NCI-H2107 treated with DMSO at 0.1 percent for 48 hours (cell line): ENCODE data around the gene BOK.
"Not testable (repeated sequence)": the region's sequence is repeated elsewhere in the genome, so short reads cannot be mapped to it uniquely, and the experiment has no call there.

Source experiments
- DNase-seq: peaks from one replicate; lab custom pipeline; 2025; ENCODE audit not compliant: unreplicated experiment; lab: John Stamatoyannopoulos, UW

BOK gene

DNA sequence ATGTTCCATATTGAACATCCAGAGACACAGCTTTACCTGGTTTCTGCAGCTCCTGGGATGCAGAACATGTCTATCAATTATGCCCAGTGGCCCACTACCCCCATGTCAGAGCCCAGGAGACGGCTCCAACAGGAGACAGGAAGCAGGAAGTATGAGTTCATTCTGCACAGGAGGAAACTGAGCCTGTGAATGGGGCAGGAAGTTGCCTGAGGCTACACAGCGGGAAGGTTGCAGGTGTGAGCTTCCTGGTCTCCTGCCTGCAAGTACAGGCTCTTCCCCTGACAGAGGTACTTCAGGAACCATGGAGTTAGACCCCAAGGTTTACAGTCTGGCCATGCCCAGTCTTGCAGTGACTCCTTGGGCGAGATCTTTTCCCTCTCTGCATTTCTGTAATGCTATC lies 2.8 kb upstream of the BOK start:
- DNase-seq: no peak

DNA sequence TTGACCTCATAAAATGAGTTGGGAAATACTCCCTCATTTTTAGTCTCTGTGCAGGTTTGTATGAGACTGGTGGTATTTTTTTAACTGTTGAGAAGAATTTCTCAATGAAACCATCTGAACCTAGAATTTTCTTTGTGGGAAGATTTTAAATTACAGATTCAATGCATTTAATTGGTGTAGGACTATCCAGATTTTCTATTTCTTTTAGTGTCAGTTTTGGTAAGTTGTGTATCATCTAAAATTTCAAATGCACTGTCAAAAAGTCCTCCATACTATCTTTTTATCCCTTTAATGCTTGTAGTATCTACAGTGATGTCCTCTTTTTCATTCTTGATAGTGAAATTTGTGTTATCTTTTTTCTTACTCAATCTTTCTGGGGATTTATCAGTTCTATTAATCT lies 1.8 kb upstream of the BOK start:
- no peak for DNase-seq

DNA sequence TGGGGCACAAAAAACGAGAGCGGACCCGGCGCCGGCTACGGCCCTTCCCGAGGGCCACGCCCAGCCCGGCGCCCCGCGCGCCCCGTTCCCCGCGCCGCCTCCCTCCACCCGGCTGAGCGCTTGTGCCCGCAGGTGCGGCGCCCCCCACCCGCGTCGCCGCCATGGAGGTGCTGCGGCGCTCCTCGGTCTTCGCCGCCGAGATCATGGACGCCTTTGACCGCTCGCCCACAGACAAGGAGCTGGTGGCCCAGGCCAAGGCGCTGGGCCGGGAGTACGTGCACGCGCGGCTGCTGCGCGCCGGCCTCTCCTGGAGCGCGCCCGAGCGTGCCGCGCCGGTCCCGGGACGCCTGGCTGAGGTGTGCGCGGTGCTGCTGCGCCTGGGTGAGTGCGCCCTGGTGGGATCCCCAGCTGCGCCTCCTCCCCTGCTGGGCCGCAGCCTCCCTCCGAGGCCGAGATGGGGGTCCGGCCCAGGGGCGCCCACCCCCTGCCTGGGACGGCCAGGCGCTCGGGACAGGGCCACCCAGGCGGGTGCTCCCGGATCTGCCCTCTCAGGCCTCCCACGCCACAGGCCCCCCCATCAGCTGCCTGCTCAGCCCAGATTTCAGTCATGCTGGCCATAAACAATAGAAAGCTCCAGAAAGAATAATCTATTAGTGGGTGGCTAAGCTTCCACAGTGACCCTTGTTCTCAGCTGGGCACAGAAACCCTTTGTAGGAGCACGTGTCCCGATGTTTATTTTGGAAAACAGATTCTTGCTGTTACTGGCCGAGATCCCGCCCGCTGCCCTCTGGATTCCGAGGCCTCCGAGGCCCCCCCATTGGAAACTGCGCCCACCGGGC lies 997 bp downstream of the BOK start:
- no peak for DNase-seq

DNA sequence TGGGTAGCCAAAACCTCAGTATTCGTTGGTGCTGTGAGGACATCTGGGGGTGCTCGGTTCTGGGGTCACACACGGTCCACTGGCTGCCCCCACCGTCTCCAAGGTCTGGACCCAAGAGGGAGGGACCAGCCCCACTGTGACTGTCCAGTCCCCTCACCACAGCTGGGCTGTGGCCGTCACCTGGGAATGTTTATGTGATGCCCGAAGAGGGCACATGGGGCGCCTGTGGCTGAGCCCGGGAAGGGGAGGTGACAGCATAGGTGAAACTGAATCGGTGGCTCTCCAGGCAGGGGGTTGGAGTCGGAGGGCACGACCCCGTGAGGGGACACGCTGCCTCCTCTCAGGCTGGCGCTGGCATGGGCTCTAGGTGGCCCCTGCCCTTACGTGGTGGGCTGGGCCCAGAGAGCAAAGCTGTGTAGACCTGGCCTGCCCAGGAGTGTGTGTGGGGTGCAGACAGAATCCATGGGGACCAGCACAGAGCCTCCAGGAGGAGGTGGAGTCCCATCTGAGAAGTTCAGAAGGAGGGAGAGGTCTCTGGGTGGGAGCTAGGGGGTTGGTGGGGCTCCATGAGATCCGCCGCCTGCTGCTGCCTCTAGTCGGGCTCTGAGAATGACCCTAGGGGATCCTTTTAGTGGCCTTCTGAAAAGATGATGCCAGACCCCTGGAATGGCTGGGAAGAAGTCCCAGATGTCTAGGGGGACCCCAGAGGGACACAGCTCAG lies 1.8 kb downstream of the BOK start:
- no peak for DNase-seq

DNA sequence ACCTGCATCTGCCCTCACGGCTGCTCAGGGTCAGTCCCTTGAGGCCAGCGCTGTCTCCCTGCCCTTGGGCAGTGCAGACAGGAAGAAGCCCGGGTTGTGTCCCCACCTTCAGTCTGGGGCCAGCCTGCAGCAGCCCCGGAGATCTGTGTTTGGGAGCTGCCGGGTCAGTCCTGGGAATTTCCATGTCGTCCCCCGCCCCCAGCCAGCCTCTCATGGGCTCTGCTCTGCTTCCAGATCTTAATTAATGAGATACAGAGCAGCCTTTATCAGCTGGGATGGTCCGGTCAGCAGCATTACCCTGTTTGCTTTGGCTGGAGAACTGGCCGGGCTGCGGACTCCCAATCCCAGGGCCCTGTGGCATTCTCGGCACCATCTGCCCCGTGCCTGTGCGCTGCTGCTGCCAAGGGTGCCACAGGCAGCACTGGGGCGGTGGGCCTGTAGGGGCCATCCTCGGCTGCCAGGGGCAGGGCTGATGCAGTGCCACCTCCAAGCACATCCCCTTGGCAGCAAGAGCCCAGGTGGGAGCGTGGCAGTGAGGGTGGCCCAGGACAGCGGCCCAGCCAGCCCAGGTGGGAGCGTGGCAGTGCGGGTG lies 2.4 kb downstream of the BOK start:
- DNase-seq: no peak

DNA sequence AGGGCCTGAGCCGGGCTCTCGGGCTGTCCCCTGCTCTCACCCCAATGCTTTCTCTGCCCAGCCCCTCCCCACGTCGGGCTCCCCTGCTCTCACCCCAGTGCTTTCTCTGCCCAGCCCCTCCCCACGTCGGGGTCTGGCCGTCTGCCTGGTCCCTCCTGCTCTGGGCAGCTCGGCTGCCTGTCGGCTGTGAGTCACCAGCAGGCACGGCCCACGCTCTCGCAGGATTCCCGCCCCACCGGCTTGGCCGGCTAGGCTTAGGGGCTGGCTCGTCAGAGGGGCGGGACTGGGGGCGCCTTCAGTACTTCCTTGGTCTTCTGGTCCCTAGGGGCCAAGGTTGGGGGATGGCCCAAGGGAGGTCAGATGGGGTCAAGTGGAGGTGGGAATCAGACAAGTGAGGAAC lies 3.3 kb downstream of the BOK start:
- no peak for DNase-seq

DNA sequence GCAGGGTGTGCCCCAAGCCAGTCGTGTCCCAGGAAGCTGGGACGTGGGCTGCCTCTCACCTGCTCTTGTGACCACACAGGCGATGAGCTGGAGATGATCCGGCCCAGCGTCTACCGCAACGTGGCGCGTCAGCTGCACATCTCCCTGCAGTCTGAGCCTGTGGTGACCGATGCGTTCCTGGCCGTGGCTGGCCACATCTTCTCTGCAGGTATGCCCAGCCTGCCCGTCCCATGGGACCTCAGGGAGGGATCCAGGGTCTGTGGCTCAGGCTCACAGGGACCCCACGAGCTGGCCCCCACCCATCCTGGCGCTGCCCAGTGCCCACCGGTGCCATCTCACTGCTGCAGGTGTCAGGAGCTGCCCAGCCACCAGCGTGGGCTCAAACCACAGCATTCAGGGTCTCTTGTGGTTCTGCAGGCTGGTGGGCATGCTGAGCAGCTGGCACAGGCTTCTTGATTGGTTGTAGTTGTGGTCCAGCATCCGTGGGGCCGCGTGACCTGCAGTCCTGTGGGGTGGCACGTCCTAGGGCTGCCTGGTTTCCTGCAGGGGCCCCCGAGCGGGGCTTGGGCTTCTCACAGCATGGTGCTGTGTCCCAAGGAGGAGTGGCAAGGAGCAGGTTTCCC lies 3.8 kb downstream of the BOK start:
- DNase-seq: no peak

DNA sequence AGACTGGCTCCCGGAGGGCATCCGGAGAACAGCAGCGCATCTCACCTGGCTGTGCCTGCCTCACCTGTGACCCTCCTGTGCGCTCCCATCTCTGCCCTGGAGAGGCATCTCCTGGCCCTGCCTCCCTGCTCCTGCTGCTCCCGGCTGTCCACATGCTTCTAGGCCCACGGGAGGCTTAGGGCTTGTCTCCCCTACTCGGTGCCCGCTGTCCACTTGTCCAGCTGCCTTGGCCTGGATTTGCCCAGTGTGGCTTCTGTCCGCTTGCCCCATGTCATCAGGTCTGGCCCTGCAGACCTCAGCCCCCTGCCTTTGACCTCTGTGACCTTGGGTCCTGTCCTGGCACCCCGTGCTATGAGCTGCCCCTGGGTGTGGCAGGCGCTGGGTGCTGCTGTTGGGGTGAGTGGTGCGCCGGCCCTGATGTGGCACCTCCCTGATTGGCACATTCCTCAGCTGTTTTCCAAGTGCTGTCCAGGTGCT lies 4.5 kb downstream of the BOK start:
- DNase-seq: no peak

DNA sequence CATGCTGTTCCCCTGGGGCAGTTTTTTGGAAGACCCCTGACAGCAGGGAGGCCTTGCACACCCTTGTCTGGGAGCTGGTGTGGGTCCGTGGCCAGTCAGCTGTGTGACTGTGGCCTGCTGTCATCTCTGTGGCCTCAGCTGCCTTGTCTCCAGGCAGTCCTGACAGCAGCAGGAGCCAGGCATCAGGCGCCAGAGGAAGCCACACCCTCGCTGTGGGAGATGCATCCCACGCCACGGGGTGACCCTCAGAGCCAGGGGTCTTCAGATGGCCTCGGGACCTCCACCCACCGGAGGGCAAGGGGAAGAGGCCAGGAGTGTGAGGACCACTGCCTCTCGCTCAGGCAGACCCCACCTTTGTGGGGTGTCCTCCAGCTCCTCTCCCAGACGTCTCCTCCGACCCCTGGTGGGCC lies 5.0 kb downstream of the BOK start:
- DNase-seq: no peak

DNA sequence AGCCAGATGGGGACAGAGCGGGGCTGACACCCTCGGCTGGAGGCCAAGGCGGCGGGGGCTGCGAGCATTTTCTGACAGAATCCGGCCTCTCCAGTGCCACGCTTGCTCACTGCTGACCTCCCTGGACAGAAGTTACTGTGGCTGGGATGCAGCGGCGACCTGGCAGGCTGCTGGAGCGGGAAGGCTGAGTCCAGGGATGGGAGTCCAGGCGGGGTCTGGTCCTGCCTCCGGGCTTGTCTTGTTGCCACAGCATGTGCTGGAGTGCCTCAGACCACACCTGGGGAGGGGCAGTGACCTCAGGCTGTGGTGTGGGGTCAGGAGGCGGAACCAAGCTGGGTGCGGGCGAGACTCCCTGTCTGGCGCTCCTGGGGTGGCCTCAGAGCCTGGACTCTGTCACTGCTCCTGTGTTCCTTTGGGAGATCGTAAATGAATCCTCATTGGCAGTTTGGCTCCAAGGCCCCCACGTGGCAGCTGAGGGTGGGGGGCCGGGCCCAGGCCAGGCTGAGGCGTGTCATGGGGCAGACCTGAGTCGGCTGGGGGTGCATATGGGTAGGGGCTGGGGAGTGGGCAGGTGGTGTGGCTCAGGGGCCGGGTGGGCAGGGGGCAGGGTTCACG lies 5.5 kb downstream of the BOK start:
- DNase-seq: no peak

DNA sequence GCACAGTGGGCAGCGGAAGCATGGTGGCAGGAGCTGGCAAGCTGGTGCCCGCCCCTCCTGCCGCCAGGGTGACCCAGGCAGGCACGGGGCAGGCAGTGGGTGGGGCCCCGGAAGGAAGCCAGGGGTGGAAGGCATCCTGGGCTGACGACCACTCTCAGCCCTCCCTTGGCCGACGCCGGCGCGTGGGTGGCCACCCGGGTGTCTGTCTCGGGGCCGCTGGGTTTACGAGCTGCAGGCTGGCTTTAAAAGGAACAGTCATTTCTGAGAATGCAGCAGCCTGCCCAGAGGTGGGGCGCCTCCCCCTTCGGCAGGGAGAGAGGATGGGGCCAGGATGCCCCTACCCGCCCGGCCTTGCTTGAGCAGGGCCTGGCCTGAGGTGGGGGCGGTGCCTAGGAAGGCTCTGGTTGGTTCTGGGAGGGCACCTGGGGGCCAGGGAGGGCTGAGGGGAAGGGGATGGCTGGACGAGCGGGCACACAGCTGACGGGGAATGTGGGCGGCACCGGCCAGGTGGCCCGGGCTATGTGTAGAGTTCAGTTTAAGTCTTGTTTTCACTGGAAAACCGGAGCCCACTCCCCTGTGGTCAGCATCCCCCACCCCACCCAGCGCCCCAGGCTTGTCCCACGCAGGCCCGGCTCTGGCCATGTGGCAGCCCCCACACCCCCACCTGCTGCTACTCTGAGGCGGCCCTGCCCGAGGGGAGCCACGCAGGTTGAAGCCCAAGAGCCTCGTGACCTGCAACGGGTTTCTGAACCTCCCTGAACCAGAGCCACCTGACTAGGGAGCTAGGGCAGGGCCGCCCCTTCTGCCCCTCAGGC lies 6.3 kb downstream of the BOK start:
- no peak for DNase-seq

DNA sequence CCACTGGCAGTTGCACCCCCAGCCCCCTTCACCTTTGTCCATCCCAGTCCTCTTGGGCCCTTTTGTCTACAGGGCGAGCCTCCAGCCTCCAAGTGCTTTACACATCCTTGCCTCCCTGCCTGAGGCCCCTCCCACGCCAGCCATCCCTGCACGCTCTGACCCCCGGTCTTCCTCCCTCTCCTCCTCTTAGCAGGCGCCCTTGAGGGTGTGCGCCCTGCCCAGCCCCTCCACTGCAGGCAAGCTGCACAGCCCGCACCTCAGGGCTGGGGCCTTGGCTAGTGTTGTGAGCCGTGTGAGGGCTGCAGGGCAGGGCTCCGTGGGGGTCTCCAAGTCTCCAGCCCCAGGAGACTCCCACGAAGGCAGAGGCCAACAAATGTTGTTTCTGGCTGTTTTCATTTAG lies 6.9 kb downstream of the BOK start:
- DNase-seq: no peak

DNA sequence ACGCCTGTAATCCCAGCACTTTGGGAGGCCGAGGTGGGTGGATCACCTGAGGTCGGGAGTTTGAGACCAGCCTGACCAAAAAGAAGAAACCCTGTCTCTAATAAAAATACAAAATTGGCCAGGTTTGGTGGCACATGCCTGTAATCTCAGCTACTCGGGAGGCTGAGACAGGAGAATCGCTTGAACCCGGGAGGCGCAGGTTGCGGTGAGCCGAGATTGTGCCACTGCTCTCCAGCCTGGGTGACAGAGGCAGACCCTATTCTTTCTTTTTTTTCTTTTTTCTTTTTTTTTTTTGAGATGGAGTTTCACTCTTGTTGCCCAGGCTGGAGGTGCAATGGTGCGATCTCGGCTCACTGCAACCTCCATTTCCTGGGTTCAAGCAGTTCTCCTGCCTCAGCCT lies 7.5 kb downstream of the BOK start:
- DNase-seq: not testable (repeated sequence)

DNA sequence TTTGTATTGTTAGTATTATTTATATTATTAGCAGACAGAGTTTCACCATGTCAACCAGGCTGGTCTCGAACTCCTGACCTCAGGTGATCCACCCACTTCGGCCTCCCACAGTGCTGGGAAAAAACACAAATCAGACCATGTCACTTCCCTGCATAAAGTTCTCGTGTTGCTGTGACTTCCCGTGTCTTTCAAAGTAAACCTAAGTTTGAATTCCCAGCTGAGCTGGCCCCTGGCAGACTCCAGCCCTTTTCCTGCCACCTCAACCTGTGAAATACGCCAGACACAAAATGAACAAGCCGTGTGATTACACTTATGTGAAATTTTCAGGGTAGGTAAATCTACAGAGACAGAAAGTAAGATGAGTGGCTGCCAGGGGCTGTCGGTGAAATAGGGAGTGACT lies 7.9 kb downstream of the BOK start:
- no peak for DNase-seq

DNA sequence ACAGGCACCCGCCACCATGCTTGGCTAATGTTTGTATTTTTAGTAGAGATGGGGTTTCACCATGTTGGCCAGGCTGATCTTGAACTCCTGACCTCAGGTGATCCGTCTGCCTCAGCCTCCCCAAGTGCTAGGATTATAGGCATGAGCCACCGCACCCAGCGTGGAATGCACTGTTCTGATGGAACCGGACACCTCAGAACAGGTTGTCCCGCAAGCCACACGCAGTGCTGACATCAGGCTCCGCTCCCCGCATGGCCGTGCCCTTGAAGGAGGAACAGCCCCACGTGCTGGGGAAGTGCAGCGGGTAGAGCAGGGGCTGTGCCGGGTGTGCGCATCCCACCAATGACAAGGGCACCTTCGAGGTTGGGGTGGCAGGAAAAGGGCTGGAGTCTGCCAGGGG lies 8.7 kb downstream of the BOK start:
- not testable (repeated sequence) for DNase-seq

DNA sequence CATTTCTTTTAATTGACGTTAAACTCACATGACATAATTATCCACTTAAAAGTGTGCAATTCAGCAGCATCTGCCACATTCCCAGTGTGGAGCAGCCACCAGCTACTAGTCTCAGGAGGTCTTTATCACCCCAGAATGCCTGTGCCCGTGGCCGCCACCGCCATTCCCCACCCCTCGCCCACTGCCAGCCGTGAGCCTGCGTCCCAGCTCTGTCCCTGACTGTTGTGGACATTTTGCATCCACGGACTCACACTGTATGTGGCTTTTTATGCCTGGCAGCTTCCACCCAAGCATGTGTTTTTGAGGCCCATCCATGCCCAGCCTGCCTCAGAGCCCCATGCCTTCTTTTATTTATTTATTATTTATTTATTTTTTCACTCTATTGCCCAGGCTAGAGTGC lies 9.2 kb downstream of the BOK start:
- no peak for DNase-seq

DNA sequence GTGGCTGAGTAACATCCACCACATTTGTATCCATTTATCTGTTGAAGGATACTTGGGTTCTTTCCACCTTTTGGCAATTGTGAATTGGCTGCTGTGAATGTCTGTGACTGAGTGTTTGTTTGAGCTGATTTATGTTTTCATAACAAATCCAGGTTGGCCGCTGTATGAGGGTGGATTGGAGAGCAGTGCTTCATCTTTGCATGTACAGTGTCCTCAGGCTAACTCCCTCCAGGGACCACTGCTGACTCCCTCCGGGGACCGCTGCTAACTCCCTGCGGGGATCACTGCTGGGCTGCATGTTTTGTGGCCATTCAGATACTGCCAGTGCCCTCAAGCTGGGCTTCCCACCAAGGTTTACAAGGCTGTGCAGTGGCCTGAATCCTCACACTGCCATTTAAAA lies 10.2 kb downstream of the BOK start:
- no peak for DNase-seq

DNA sequence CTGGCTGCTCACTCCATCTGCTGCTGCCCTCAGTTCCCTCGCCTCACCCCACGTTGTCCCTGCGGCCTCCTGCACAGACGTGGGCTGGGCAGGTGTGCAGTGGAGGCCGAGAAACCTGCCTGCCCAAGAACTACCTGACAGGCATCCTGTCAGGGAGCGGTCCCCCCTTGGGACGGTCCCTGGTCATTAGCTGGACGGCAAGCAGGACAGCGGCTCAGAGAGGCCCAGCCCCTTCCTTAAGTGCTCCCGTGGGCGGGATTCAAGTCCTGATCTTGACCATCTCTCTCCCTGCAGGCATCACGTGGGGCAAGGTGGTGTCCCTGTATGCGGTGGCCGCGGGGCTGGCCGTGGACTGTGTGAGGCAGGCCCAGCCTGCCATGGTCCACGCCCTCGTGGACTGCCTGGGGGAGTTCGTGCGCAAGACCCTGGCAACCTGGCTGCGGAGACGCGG lies 11.3 kb downstream of the BOK start:
- DNase-seq: no peak

DNA sequence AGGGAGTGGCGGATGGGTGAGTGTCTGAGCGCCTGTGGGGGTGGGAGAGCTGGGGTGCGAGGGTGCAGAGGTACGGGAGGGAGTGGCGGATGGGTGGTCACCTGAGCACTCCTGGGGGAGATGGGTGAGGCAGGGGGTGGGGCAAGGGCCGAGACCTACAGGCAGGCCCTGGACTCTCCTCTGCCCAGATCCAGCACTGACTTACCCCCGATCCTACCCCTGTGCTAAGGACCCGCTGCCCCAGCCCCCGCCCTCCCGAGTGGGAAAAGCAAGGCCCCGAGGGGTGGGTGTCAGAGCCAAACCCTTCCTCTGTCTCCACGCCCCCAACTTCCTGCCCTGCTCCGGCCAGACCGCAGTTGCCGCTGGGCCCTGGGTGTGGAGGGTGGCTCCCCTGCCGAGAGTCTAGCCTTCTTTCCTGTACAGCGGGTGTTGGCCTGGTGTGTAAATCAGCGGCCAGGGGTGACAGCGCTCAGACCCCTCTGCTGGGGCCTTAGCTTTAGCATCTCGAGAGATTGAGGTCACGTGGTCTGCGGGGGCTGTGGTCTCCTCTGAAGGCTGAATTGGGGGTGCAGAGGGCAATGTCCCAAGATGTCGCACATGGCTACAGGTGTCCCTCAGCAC lies 12.5 kb downstream of the BOK start:
- DNase-seq: no peak
